Measurements from ENCODE around the gene SOCS6.
"Not testable (repeated sequence)": the region's sequence is repeated elsewhere in the genome, so short reads cannot be mapped to it uniquely, and the experiment has no call there.

The SOCS6 gene

GRCh38 chr18:70288851-70289328, at the start of gene SOCS6:
TSS of gene SOCS6 (plus strand) at chr18:70289045. CDS start at chr18:70324669, 35,624 bp downstream.
- DNase-seq (ENCODE audit: low read depth, low spot score), result no peak

DNA sequence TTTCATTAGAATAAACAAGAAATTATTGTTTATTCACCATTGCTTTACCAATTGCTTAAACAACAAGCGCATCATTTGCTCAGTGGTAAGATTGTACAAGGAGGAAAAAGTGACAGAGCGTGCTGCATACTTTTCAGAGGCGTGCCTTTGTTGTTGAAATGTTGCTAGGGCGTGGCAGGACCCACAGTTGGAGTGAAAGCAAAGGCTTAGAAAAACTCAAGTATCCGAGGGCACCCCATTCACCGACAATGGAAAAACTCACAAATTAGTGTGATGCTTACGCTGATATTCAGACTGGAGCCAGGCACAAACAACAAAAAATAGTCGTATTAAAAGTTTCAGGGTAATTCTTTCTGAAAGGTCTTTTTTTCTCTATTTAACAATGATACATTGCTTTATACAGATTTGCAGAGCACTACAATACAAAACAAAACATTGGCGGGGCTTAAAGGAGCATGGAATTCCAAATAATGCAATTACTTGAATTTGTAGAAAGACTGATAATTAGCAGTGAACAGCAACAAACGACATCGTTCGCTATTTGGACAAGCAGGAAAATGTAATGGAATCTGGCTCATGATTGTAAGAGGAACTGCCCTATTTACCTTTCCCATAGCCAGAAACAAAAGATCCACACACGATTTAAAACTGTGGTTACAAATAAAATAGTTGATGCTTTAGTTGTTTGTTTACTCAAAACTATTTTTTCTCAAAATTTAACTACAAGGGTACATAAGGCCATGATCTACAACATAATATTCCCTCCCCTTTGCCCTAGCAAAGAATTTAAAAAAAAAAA, 45.5 kb upstream of the SOCS6 start:
- DNase-seq (ENCODE audit: low read depth, low spot score), result no peak

DNA sequence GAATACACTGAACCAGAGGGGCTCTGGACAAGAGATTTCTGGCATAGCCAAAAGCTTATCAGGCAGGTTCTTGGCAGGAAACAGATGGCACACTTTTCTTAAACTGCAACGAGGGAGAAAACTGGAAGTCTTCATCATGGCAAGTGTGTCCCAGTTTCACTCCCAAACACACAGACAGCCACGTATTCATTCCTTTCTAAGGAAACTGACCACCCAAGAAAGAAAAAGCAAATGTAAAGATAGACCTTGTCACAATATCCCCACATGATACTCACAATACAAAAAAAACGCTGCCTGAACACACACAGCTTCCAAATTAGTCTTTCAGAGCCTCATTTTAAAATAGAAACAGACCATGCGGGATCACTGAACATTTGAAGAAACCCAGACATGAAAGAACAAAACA, 42.8 kb upstream of the SOCS6 start:
- DNase-seq (ENCODE audit: low read depth, low spot score), result no peak

DNA sequence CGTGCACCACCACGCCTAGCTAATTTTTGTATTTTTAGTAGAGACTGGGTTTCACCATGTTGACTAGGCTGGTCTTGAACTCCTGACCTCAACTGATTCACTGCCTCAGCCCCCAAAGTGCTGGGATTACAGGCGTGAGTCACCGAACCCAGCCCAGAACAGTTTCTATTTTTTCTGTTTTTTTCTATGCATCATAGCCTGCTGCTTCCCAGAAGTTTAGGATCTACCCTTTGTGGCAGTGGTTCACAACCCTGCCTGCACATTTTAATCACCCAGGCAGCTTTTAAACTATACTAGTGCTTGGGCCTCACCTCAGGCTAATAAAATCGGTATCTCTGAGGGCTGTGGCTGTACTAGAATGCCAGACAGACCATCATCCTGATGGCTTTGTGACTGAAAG, 39.7 kb upstream of the SOCS6 start:
- no peak for DNase-seq (ENCODE audit: low read depth, low spot score)

DNA sequence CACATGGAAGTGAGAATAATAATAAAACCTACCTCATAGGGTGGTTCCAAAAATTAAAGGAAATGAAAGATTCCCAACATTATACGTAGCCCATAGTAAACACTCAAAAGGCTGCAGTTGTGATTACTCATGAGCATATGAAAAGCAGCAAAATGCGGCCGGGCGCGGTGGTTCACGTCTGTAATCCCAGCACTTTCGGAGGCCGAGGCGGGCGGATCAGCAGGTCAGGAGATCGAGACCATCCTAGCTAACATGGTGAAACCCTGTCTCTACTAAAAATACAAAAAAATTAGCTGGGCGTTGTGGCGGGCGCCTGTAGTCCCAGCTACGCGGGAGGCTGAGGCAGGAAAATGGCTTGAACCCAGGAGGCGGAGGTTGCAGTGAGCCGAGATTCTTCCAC, 39.0 kb upstream of the SOCS6 start:
- not testable (repeated sequence) for DNase-seq (ENCODE audit: low read depth, low spot score)

DNA sequence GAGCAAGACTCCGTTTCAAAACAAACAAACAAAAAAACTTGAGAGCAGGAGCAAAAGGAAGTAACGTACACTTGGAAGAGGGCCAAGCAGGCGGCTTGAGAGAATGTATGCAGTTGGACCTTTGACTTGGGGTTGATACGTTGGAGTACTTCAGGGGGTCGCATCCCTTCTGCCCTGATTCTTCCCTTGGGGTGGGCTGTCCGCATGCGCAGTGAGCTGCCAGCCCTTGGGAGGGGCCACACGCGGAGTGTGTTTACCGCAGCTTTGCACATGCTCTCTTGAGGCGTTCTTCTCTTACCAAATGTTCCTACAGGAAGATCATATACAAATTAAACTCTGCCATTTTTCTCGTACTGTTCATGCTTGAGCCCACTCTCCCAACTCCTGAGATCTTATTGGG, 38.1 kb upstream of the SOCS6 start:
- DNase-seq (ENCODE audit: low read depth, low spot score), result no peak

GRCh38 chr18:70256184-70256583, 32.7 kb upstream of the SOCS6 start:
- no peak for DNase-seq (ENCODE audit: low read depth, low spot score)

DNA sequence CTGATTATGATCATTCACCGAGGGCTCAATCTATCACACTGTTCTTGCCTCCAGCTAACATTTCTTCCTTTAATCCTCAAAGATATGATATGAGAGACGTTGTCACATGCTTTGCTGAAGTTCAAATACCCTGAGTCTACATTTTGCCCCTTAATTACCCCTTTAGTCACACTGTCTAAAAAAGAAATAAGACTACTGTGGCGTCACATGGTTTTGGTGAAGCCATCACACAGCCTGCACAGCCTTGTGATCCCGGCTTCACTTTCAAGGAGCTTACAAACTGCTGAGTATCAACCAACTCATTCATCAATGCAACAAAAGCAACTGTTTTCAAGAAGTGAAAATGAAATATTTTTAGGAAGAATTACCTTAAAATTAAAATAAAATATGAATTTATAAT, 31.9 kb upstream of the SOCS6 start:
- no peak for DNase-seq (ENCODE audit: low read depth, low spot score)

- no peak for DNase-seq (ENCODE audit: low read depth, low spot score)
These were observed 30.6 kb upstream of the SOCS6 start for GRCh38 chr18:70258243-70258642.

- DNase-seq (ENCODE audit: low read depth, low spot score), result no peak
These were observed 28.2 kb upstream of the SOCS6 start for GRCh38 chr18:70260683-70261082.

DNA sequence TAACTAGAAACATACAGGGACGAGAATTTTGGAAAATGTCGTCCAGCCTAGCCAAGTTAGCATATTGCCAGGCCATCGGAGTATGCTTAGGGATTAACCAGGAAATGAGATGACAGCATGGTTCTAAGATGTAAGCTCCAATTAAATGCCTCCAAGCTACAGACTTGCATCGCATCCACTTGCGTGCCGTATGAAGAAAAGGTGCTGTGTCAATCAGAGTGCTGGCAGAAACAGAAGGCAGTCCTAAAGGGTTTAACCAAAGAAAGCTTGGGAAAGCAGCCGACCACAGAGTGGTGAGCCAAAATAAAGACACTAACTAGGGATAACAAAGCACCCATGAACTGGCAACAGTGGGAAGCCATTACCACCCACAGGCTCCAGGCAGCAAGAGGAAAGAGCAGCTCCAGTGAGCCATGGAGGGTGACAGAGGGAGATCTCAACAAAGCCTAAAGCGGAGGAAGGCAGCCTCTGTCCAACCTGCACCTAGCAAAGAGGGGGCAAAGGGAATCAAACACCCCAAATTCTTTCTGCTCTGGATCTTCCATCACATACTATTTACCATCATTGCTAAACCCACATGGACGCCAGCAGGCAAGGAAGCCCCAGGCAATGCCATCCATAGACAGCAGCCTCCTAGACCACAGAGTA, 27.6 kb upstream of the SOCS6 start:
- no peak for DNase-seq (ENCODE audit: low read depth, low spot score)

DNA sequence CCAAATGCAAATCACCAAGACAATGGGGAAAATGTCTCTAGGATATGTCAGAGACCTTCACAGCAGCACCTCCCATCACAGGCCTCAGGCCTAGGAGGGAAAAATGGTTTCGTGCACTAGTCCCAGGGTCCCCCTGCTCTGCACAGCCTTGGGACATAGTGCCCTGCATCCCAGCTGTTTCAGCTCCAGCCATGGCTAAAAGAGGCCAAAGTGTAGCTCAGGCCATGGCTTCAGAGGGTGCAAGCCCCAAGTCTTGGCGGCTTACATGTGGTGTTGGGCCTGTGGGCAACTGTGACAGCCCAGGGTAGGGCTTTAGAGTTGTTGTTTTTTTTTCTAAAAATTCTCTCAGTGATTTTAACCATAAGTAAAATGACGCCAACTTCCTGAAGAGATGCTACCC, 25.5 kb upstream of the SOCS6 start:
- DNase-seq (ENCODE audit: low read depth, low spot score), result no peak

DNA sequence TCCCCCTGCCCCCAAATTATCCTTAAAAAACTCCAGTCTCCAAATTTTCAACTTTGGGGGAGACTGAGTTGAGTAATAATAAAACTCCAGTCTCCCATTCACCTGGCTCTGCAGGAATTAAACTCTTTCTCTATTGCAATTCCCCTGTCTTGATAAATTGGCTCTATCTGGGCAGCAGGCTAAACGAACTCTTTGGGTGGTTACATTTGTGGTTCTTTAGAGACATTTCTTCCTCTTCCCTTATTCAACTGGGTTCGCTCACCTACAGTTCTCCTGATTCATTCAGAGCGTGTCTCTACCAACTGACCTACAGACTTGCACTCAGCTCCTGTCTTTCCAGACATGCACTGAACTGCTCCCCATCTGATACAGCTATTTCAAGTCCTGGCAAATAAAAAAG, 17.1 kb upstream of the SOCS6 start:
- DNase-seq (ENCODE audit: low read depth, low spot score), result no peak

DNA sequence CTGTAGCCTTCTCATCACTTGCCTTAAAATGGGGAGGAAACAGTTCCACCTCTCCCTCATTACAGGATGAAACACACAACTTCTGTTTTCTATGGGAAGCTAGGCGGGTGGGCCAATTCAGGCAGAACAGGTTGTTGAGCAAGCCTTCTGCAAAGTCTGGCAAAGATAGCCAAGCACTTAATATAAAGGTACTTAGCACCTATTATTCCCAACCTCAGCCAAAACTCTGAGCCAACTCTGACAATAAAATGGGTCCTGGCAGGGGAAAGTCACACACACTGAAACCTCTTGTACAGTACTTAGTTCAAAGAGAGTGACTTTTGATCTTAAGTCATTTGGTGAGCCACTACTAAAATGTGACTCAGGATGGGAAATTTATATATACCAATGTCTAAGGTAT, 15.8 kb upstream of the SOCS6 start:
- no peak for DNase-seq (ENCODE audit: low read depth, low spot score)

- no peak for DNase-seq (ENCODE audit: low read depth, low spot score)
These were observed 12.2 kb upstream of the SOCS6 start for GRCh38 chr18:70276416-70277191.

DNA sequence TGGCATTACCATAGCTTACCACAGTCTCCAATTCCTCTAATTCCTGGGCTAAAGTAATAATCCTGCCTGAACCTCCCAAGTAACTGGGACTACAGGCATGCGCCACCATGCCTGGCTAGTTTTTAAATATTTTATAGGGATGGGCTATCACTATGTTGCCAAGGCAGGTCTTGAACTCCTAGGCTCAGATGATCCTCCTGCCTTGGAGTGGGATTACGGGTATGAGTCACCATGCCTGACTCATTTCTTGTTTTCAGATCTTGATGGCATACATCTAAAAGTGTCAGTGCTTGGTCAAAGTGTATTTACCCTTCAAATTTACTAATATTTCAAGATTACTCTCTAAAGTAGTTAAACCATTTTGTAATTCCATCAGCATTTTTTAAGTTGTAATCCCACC, 9.4 kb upstream of the SOCS6 start:
- no peak for DNase-seq (ENCODE audit: low read depth, low spot score)

GRCh38 chr18:70280007-70280925, 8.6 kb upstream of the SOCS6 start:
- no peak for DNase-seq (ENCODE audit: low read depth, low spot score)

GRCh38 chr18:70284976-70285620, 3.7 kb upstream of the SOCS6 start:
- no peak for DNase-seq (ENCODE audit: low read depth, low spot score)

- DNase-seq (ENCODE audit: low read depth, low spot score), result no peak
These were observed 1.1 kb upstream of the SOCS6 start for GRCh38 chr18:70287731-70288130.

DNA sequence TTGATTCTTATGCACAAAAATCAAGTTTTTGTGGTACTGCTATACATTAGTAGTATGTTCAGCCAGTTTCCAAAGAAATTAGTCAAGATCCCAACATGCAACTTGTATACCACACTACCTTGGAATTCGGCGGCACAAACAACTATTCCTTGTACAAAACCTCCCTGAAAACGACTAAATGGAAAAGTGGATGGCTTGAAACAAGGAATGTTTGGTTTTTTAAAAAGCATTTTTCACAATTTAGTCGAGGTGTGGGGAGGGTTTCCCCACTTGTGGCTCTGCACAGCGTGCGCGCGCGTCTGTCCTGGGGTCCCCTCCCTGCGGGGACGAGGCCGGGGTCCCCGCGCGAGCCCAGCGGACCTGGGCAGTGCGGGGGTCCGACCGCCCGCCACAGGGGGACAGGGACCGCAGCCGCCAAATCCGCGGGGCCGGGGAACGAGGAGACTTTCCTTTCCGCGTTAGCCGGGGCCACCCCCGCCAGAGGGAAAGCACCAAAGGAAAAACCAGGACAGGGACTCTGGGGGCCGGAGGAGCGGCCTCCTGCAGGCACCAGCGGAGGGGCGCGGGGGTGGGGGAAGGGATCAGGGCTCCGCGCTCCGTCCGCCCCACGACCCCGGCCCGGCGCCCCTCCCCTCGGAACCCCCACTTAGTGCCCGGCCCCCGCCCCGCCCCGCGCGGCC, 534 bp upstream of the SOCS6 start:
- DNase-seq (ENCODE audit: low read depth, low spot score), result no peak

Measured in smooth muscle cell of the brain vasculature (primary cell).